KBM-7 (cell line): ENCODE results near the gene SLC2A1.

Experiments
- DNase-seq: peaks from one replicate; pipeline ENCODE4 v3.0.0-alpha.2; 2015
- in situ Hi-C: fragments of 300-500 bp; cut with MboI; formaldehyde crosslinking; loops from 2 replicates; pipeline ENCODE4 v1.14.3; 2020; ENCODE audit warnings: low sequenced_read_pairs, low pct_unique_long_range_greater_than_20kb, mixed read lengths

SLC2A1 gene

DNA sequence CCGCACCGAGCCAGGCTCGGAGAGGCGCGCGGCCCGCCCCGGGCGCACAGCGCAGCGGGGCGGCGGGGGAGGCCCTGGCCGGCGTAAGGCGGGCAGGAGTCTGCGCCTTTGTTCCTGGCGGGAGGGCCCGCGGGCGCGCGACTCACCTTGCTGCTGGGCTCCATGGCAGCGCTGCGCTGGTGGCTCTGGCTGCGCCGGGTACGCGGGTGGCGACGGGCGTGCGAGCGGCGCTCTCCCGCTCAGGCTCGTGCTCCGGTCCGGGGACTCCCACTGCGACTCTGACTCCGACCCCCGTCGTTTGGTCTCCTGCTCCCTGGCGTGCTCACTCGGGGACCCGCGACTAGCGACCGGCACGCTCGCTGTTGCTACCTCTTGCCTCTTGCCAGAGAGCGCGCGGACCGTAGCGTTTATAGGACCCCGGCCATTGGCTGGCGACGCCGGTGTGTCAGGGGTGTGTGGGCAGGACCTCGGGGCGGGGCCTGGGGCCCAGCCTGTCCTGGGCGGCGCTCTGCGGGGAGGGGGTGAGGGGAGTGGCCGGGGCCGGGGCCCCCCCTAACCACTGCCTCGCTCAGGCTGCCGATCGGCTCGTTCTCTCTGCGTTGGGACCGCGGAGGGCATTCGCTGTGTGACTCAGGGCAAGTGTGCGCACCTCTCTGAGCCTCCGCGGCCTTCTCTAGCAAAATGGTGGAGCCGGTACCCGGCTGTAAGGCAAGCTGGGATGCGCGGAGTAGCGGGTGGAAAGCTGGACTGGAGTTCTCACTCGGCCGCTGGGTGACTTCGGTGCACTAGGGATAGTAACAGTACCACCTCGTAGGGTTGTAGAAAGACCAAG is at the start of gene SLC2A1:
TSS of gene SLC2A1 (minus strand) at position 381 of the 832 bp plus-strand sequence. CDS start at position 164, 217 bp downstream.
- in situ Hi-C loops = no loop called here
- peak; percentile 86 for DNase-seq

DNA sequence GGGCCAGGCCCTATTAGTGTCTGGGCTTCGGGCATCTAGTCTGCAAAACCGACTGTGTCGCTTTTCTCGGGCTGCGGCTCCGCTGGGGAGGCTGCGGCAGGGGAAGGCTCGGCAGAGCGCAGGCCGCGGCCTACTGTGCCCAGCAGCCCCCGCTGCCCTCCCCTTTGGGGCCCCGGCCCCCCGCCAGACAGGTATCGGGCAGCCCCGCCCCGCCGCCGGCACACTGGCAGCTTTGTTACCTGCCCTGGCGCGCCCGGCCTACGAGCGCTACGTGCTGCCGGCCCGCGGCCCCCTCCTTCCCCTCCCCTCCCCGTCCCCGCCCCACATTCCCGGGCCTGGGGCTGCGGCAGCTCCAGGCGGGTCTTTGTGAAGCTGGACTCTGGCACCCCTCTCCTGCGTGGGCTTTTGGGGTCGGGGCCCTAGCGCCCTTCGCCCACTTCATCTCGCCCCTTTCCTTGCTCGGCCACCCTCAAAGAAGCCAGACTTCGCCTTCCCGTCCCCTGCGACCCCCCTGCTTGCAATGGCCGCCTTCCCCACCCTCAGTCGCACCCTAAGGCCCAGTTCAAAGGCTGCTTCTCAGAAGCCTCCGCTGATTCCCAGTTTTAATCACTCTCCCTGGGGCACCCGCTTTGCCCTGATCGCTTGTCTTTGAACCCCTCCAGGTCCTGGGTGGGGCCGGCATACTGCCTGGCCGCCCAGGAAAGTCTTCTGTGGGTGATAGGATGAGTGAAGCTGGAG is 48.9 kb upstream of the SLC2A1 start:
- DNase-seq = no peak
- in situ Hi-C loops = no loop called here

DNA sequence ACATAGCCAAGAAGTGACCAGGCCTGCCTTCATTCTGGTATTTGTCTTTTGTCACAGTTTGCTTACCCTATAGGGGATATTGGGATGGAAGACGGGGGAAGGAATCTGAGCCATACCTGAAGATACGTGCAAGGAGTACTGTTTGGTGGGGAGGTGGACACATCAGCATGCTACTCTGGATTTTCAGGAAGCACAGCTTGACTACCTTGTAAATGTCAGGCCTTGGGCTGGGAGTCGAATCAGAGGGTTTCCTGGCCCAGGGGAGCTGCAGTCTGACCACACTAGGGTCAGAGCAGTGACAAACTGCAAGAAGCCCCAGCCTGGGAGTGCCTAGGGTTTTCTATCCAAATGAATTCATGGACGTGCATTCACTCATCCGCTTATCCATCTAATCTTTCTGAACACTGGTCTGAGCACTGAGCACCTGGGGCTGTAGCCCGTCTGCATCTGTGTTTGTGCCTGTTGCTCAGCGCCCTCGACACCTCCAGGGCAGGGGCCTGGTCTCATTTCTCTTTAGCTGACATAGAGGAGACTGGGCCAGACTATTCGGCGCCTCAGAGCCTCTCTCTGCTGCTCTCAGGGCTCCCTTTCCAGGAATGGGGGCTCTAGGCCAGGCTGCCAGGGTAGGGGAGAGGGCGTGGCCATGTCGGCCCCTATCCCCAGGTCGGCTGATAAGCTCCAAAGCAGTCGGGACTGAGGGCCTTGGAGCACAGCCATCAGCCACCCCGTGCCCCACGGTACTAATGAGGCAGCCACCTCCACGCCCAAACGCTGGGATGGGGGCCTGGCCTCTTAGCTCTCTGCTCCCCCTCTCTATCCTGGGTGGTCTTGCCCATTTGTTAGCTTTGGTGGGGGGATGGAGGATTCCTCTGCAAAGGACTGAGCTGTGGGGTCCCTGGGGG is 47.0 kb upstream of the SLC2A1 start:
- no peak for DNase-seq
- in situ Hi-C loops = no loop called here

DNA sequence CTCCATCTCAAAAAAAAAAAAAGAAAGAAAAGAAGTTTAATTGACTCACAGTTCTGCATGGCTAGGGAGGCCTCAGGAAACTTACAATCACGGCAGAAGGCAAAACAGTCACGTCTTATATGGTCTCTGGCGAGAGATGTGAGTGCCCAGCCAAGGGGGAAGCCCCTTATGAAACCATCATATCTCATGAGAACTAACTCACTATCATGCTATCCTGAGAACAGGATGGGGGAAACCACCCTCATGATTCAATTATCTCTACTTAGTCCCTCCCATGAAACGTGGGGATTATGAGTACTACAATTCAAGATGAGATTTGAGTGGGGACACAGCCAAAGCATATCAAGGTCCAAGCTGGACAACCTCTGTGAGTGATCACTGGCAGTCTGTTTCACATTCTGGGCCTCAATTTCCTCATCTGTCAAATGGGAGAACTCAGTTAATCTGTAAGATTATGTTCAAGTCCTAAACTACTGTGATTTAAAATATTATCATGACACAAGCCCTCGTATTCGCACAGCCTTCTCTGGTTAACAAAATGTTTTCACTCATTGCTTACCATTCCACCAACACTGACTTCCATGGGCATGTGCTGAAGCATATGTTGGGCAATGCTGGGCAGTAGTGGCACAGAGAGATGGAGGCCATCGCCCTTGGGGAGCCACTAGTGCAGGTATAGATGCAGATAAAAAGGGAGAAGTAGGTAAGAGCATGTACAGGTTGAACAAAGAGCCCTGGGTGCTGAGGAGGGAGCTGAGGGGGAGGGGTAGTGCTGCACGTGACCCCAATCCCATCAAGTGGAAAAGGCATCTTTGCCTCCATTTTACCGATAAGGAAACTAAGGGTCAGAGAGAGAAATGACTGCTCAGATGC is 46.2 kb upstream of the SLC2A1 start:
- in situ Hi-C loops = no loop called here
- DNase-seq = no peak

DNA sequence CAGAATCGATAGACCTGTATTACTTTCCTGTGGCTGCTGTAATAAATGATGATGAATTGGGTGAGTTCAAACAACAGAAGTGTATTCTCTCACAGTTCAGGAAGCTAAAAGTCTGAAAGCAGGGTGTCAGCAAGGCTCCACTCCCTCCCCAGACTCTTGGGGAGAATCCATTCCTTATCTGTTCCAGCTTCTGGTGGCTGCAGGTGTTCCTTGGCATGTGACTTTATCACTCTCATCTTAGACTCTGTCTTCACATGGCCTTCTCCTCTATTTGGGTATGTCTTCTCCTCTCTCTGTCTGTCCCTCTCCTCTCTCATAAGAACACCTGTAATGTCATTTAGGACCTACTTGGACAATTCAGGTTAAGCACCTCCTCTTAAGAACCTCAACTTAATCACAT is 44.1 kb upstream of the SLC2A1 start:
- in situ Hi-C loops = no loop called here
- DNase-seq = no peak

DNA sequence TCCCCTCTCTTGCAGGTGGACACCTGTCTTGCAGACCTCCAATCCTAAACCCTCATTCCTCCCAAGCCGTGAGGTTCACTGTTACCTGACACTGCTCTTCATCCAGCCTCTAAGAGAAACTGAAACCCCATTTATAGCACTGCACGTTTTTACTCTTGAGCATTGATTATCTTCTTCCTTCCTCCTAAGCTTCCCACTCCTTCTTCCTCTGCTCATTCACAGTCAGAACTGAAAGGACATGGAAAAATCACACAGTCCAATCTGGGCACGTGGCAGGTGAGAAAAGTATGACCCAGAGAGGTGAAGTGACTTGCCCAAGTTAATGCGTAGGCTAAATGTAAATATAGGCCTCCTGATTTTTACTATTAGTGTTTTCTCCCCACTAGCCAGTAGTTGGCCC is 43.4 kb upstream of the SLC2A1 start:
- DNase-seq = no peak
- in situ Hi-C loops = no loop called here

DNA sequence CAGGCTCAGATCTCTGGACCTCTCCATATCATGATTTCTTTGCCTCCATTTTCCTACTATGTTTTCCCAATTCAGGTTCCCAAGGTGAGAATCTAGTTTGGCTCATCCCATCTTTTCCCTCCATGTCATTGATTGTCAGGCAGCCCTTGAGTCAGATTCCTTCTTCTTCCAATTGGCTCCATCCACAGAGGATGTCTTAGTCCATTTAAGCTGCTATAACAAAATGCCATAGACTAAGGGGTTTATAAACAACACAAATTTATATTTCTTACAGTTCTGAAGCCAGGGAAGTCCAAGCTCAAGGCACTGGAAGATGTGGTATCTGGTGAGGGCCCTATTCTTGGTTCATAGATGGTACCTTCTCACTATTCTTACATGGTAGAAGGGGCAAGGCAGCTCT is 42.8 kb upstream of the SLC2A1 start:
- in situ Hi-C loops = no loop called here
- DNase-seq = no peak

DNA sequence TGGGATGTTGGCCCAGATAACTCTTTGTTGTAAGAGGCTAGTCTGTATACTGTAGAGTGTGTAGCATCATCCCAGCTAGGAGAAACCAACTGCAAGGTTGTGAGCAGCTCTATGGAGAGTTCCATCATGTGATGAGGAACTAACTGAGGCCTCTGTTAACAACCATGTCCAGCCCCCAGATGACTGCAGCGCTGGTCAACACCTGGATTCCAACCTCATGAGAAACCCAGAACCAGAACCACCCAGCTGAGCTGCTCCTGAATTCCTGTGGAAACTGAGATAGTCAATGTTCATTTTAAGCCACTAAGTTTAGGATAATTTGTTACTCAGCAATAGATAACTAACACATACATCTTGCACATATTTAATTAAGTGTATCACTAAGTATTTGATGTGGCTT is 41.6 kb upstream of the SLC2A1 start:
- DNase-seq = no peak
- in situ Hi-C loops = no loop called here

DNA sequence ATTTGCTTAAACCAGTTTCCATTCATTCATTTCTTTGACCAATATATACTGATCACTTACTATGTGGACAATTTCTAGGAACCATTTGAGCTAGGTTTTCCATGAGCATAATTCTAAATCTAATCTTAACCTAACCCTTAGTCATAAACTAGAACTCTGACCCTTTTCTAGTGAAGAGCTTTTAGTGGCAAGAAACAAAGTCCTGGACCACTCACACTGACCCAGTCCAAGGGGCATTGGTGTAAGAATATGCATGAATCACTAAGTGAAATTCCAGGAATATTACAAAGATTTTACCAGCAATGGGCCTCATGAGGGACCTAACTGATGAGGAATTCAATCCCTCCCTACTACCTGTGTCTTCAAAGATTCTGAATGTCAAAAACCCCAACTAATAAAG is 40.6 kb upstream of the SLC2A1 start:
- in situ Hi-C loops = no loop called here
- no peak for DNase-seq

DNA sequence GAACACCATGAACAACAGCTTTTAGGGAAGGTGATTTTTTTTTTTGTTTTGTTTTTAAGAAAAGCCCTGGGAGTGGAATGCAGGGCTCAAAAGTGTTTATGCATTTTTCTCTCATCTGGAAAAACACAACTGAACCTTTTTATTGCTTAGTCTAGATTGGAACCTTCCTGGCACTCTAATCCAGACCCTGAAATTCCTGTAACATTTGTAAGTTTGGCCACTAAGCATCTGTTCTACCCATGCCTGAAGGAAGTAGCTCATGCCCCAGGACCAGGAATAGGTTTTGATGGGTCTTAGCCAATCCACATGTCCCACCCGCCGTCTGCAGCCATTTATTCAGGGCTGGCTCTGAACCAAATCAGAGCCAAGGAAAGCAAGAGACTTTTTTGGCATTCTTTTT is 39.7 kb upstream of the SLC2A1 start:
- DNase-seq = no peak
- in situ Hi-C loops = no loop called here

DNA sequence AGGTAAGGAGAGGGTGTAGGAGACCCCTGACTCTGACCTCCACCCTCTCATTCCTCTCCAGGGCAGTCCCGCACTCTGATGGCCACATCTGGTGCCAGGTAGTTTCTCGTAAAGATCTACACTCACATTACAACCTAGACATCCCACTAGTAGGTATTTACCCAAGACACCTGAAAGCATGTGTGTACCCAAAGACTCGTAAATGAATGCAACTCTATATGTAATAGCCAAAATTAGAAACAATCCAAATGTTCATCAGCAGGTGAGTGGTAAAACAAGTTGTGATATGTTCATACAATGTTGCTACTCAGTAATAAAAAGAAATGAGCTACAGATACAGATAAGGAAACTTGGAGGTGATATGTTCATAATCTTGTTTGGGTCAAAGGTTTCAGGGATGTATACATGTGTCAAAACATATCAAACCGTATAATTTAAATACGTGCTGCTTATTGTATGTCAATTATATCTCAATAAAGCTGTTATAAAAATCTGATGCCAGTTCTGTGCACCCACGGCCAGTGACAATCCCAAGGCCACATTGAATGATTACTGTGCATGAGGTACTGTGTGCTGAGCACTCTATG is 37.8 kb upstream of the SLC2A1 start:
- DNase-seq = no peak
- in situ Hi-C loops = no loop called here

DNA sequence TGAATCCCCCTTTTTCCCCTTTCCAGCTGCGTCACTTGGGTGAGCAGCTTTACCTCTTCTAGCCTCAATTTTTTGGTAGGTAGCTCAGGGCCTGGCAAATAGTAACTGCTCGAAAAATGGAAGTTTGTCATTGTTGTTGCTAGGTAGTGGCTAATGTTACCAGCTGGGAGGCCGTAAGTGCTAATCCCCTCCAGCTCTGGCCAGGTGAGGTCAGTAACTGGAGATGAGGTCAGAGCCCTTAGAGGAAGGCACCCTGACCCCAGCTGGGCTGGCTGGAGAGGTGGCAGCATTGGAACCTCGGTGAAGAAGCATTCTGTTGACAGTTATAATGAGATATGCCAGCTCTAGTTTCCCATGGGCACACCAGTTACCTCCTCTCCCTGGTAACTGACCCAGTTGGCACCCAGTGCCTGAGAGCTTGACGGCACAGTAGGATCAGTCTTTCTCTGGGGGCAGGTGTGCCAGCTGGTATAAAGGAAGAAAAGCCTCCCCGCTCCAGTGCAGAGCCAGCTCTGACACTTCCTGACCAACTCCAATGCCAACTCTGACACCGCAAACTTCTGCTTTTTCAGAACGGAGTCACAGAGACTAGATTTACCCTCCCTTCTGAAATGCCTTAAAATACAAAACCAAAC is 35.0 kb upstream of the SLC2A1 start:
- DNase-seq = peak; percentile 89
- in situ Hi-C loops = no loop called here

DNA sequence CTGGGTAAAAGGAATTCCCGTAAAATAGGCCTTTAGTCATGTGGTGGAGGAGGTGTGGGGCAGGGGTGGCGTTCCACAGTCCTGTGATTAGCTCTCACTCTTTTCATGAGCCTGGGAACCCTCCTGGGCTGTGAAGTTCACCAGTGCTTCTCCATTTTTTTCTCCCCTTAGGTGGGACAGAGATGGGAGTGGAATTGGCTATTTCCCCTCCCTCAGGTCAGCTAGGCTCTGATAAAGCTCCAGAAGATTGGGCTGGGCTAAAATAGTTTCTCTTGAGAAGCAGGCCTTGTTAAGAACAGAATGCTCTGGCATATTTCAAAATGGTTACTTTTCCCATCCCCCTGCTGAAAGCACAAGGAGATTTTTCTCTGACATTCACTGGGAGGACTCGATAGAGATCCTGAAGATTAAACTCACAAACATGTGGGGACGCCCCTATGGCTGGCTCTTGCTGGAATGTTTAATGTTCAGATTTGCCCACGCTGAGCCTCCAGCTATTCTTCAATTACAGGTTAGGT is 33.4 kb upstream of the SLC2A1 start:
- in situ Hi-C loops = no loop called here
- no peak for DNase-seq

DNA sequence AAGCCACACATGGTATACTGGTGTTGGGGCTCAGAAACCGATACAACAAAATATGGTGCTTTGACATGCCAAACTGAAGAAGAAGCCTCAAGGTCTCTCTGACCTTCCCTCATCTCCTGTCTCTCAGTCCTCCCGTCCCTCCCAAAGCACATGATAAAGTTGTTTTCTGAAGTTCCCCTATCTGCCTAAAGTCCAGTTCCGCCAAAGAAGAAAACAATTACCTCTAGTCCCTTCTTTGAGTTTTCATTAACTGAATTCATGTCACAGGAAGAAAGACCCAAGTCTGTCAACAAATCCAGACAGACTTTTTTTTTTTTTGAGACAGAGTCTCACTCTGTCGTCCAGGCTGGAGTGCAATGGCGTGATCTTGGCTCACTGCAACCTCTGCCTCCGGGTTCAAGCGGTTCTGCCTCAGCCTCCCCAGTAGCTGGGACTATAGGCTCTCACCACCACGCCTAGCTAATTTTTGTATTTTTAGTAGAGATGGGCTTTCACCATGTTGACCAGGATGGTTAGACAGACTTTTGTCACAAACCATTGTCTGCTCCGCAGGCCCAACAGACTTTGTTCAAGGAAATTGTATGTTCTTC is 32.2 kb upstream of the SLC2A1 start:
- in situ Hi-C loops = no loop called here
- no peak for DNase-seq

DNA sequence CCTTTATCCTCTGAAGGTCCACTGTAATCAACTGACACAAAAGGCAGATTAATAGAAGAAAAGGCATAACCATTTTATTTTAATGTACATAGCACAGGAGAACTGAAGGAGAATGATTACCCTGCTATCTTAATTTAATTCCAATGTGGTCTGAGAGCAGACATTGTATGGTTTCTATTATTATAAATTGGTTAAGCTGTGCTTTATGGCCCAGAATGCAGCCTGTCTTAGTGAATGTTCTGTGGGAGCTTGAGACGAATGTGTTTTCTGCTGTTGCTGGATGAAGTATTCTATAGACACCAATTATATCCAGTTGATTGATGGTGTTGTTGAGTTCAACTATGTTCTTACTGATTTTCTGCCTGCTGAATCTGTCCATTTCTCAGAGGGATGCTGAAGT is 25.0 kb upstream of the SLC2A1 start:
- in situ Hi-C loops = no loop called here
- no peak for DNase-seq

DNA sequence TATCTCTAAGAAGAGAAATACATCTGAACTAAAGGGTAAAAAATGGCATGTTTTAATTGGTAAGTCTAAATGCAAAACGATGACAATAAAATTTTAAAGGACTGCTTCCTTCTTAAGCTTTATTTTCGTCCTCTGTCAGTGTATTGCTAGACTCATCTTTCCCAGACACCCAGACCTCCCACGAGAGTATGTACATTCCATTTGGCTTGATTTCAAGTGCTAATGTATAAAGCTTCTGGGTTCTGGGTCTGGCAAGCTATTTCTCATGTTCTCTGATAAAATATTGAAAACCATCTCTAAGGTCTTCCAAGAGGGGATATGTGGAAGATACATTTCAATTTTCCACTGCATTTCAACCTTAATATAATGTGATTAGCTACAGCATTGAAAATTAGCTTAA is 24.6 kb upstream of the SLC2A1 start:
- no peak for DNase-seq
- in situ Hi-C loops = no loop called here

DNA sequence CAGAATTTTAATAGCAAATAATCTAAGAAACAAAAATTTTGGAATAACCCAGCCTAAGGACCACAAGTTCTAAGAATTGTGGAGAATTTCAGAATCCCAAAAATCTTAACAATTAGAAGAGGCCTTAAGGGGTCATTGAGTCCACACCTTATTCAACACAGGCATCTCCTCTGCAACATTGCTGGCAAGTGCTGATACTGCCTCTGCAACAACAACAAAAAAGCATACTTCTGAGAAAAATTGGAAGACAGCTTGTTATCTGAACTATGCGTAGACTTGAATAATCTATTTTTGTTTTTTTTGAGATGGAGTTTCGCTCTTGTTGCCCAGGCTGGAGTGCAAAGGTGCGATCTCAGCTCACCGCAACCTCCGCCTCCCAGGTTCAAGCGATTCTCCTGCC is 24.0 kb upstream of the SLC2A1 start:
- DNase-seq = no peak
- in situ Hi-C loops = no loop called here
